ENCODE measurements around the gene CRYBG2. TPM values are rescaled to one million over a fixed set of nuclear protein-coding genes. Genes with fewer than 3 reads are reported as not detected.

The CRYBG2 gene
- total RNA-seq, 2 donors from 2014 or later, result 9.0 to 15.1 TPM

- Histone ChIP-seq H3K4me1 (ENCODE audit: control insufficient read depth, insufficient read depth, low read length) (no peaks in the 10 kb centered on the region), H3K4me3 (ENCODE audit: low read length) (peak within 1 kb of the TSS; percentile 97), H3K27me3 (ENCODE audit: control insufficient read depth, insufficient read depth, low read length, poor library complexity, severe bottlenecking) (no peaks in the 10 kb centered on the region), H3K9me3 (ENCODE audit: control insufficient read depth, low read length) (no peaks in the 10 kb centered on the region), H3K36me3 (ENCODE audit: control insufficient read depth, insufficient read depth, low read length) (no peaks in the 10 kb centered on the region), H3K9ac (ENCODE audit: extremely low read depth, low read length, poor library complexity, severe bottlenecking) (peak within 1 kb of the TSS; percentile 96), H3K27ac (ENCODE audit: low read depth, low read length) (peak within 1 kb of the TSS; percentile 76)
- Mint-ChIP-seq H3K27ac (peak within 1 kb of the TSS; percentile 98), H3K4me3 (peak within 1 kb of the TSS; percentile 90), H3K4me1 (peaks cover 21% of the 10 kb centered on the region), H3K36me3 (ENCODE audit: low read depth) (no peaks in the 10 kb centered on the region), H3K27me3 (ENCODE audit: insufficient read depth) (no peaks in the 10 kb centered on the region), H3K9me3 (no peaks in the 10 kb centered on the region)
- peak; percentile 99 for DNase-seq
- TF ChIP-seq CTCF (conservative IDR thresholded peaks at IDR 0.05), result no peak
- 3 to 9% methylated on average over 21 to 47 of the region's 51 CpGs for WGBS, 2 experiments (ENCODE audit: insufficient coverage in 1 of 2, insufficient read length in 1 of 2)
Observed at GRCh38 chr1:26306290-26307229, 47.4 kb downstream of the CRYBG2 start, which contains the start of gene UBXN11. TSS of gene UBXN11 (minus strand) at chr1:26306636. CDS start at chr1:26302883, 3,753 bp downstream.

GRCh38 chr1:26305667-26306289, 48.2 kb downstream of the CRYBG2 start:
- H3K4me3 Mint-ChIP-seq, result peak overlapping the region; percentile 90
- peak overlapping the region; percentile 98 for H3K27ac Mint-ChIP-seq
- TF ChIP-seq CTCF (conservative IDR thresholded peaks at IDR 0.05), result no peak
- no peaks in the 10 kb centered on the region for H3K9me3 ChIP-seq (ENCODE audit: control insufficient read depth, low read length)
- peak overlapping the region; percentile 96 for H3K9ac ChIP-seq (ENCODE audit: extremely low read depth, low read length, poor library complexity, severe bottlenecking)
- no peak for DNase-seq
- peak overlapping the region; percentile 76 for H3K27ac ChIP-seq (ENCODE audit: low read depth, low read length)
- H3K4me1 Mint-ChIP-seq, result peaks cover 21% of the 10 kb centered on the region
- 49 to 55% methylated on average over 7 to 8 of the region's 8 CpGs for WGBS, 2 experiments (ENCODE audit: insufficient coverage in 1 of 2, insufficient read length in 1 of 2)
- no peaks in the 10 kb centered on the region for H3K36me3 Mint-ChIP-seq (ENCODE audit: low read depth)
- H3K36me3 ChIP-seq (ENCODE audit: control insufficient read depth, insufficient read depth, low read length), result no peaks in the 10 kb centered on the region
- no peaks in the 10 kb centered on the region for H3K9me3 Mint-ChIP-seq
- H3K27me3 Mint-ChIP-seq (ENCODE audit: insufficient read depth), result no peaks in the 10 kb centered on the region
- no peaks in the 10 kb centered on the region for H3K27me3 ChIP-seq (ENCODE audit: control insufficient read depth, insufficient read depth, low read length, poor library complexity, severe bottlenecking)
- H3K4me3 ChIP-seq (ENCODE audit: low read length), result peak overlapping the region; percentile 97
- no peaks in the 10 kb centered on the region for H3K4me1 ChIP-seq (ENCODE audit: control insufficient read depth, insufficient read depth, low read length)

GRCh38 chr1:26302733-26303405, 51.1 kb downstream of the CRYBG2 start:
- no peaks in the 10 kb centered on the region for H3K4me1 ChIP-seq (ENCODE audit: control insufficient read depth, insufficient read depth, low read length)
- Mint-ChIP-seq H3K27me3 (ENCODE audit: insufficient read depth) (no peaks in the 10 kb centered on the region), H3K4me1 (peaks cover 16% of the 10 kb centered on the region), H3K27ac (peak overlapping the region; percentile 7), H3K9me3 (no peaks in the 10 kb centered on the region), H3K36me3 (ENCODE audit: low read depth) (no peaks in the 10 kb centered on the region), H3K4me3 (no peak overlapping the region)
- no peaks in the 10 kb centered on the region for H3K9me3 ChIP-seq (ENCODE audit: control insufficient read depth, low read length)
- no peak overlapping the region for H3K27ac ChIP-seq (ENCODE audit: low read depth, low read length)
- no peak for TF ChIP-seq CTCF (conservative IDR thresholded peaks at IDR 0.05)
- DNase-seq, result peak; percentile 60
- H3K27me3 ChIP-seq (ENCODE audit: control insufficient read depth, insufficient read depth, low read length, poor library complexity, severe bottlenecking), result no peaks in the 10 kb centered on the region
- WGBS, 2 experiments (ENCODE audit: insufficient coverage in 1 of 2, insufficient read length in 1 of 2), result 72 to 83% methylated on average over 6 to 8 of the region's 8 CpGs
- no peak overlapping the region for H3K4me3 ChIP-seq (ENCODE audit: low read length)
- H3K9ac ChIP-seq (ENCODE audit: extremely low read depth, low read length, poor library complexity, severe bottlenecking), result no peak overlapping the region
- no peaks in the 10 kb centered on the region for H3K36me3 ChIP-seq (ENCODE audit: control insufficient read depth, insufficient read depth, low read length)
